SH-SY5Y (cell line): ENCODE data around the gene IMMP2L.

Experiments
- GATA2 ChIP-seq: IDR thresholded peaks from 2 replicates; pipeline ENCODE4 v1.6.1; 2011; ENCODE audit warnings: mild to moderate bottlenecking, low read depth, low read length
- GATA3 ChIP-seq: IDR thresholded peaks from 2 replicates; pipeline ENCODE4 v1.6.1; 2011; ENCODE audit warnings: low read depth, mild to moderate bottlenecking, low read length, moderate library complexity

GRCh38 chr7:111301891-111302290 lies 260.4 kb downstream of the IMMP2L start:
- no peak for TF ChIP-seq GATA3
- TF ChIP-seq GATA2: no peak
